GM19238 (cell line): Measurements from ENCODE around the gene PARD6G.
"Not testable (repeated sequence)": the region's sequence is repeated elsewhere in the genome, so short reads cannot be mapped to it uniquely, and the experiment has no call there.

Experiments
- DNase-seq: peaks from one replicate; pipeline ENCODE4 v3.0.0; 2011; ENCODE audit warnings: low spot score; ENCODE audit not compliant: insufficient read length

Gene PARD6G

GRCh38 chr18:80247393-80247841 lies at the start of gene PARD6G:
Gene PARD6G (minus strand): TSS chr18:80247514. CDS start chr18:80247348, 166 bp downstream.
- peak; percentile 92 for DNase-seq

DNA sequence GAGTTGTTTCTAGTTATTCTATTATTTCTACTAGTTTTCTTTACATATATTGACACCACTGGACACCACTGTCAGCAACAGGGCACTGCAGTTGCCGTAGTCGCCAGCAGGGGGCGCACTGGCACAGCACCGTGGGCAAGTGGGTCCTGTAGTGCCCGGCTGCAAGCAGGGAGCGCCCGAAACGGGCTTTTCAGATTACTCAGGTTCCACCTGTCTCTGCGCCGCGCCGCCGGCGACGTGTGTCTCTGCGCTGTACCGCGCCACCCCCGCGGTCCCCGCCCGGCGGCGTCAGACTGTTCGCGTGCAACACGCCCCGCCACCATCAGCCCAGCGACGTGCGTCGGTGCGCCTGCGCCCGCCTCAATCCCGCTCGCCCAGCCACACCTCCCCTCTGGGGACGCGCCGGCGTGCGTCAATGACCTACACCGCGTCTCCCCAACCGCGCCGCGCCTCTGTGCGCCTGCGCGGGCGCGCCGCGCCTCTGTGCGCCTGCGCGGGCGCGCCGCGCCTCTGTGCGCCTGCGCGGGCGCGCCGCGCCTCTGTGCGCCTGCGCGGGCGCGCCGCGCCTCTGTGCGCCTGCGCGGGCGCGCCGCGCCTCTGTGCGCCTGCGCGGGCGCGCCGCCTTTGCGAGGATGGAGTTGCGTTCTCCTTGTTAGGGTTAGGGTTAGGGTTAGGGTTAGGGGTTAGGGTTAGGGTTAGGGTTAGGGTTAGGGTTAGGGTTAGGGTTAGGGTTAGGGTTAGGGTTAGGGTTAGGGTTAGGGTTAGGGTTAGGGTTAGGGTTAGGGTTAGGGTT lies 15.1 kb upstream of the PARD6G start:
- DNase-seq: not testable (repeated sequence)

GRCh38 chr18:80259610-80260009 lies 12.3 kb upstream of the PARD6G start:
- DNase-seq: no peak

GRCh38 chr18:80258640-80259039 lies 11.3 kb upstream of the PARD6G start:
- DNase-seq: no peak

DNA sequence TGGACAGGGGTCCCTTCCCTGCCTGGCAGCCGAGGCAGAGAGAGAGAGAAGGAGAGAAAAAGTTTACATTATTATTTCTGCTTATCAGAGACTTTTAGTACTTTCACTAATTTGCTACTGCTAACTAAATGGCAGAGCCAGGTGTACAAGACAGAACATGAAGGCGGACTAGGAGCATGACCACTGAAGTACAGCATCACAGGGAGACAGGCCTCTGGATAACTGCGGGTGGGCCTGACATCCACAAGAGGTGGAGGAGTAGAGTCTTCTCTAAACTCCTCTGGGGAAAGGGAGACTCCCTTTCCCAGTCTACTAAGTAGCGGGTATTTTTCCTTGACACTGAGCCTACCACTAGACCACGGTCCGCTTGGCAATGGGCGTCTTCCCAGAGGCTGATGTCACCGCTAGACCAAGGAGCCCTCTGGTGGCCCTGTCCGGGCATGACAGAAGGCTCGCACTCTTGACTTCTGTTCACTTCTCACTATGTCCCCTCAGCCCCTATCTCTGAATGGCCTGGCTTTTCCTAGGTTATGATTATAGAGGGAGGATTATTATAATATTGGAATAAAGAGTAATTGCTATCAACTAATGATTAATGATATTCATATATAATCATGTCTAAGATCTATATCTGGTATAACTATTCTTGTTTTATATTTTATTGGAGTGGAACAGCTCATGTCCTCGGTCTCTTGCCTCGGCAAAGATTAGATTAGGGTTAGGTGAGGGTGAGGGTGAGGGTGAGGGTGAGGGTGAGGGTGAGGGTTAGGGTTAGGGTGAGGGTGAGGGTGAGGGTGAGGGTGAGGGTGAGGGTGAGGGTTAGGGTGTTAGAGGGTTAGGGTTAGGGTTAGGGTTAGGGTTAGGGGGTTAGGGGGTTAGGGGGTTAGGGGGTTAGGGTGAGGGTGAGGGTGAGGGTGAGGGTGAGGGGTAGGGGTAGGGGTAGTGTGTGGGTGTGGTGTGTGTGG lies 10.5 kb upstream of the PARD6G start:
- not testable (repeated sequence) for DNase-seq

DNA sequence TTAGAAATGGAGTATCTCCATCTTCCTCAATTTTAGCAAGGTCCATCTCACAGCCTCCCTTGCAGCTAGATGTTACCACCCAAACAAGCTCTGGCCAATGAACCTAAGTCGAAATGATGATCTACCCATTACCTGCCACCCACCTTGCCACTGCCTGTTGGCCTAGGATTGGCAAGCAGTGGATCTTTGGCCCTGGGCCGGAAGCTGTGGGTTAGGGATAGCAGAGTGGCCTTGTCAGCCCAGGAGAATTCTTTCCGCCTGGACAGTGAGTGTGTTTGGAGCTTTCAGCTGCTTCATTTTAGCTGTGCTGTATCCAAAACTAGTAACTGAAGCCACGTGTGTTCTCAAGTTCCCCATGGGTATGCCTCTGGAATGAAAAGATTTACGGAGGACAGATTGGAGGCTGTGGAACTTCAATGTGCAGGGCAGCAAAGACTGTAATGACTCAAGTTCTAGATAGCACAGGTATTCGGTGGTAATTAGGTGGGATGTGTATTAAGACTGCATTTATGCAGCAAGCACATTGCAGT lies 7.7 kb upstream of the PARD6G start:
- no peak for DNase-seq

DNA sequence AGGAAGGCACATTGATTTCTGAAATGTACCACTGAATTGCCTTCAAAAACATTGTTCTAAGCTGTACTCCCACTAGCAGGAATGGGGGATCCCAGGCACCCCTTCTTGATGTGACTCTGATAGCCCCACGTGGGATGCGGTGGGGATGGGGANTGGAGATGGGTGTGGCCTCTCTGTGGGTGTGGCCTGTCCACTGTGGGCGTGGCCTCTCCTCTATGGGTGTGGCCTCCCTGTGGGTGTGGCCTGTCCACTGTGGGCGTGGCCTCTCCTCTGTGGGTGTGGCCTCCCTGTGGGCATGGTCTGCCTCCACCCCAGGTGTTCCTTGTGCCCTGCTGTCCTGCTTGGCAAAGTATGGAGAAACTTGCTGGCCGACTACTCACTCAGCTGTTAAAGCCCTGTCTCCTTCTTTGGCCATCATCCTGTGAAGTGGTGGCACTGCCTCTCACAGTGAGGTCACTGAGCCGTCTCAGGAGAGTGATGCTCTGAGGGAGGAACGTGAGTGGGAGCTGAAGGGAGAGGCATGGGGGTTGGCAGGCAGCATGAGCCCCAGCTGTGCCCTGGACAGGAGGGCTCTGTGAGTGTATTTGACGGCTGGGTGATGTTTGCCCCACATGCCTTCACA lies 6.7 kb upstream of the PARD6G start:
- no peak for DNase-seq

- no peak for DNase-seq
These were observed 5.9 kb upstream of the PARD6G start for GRCh38 chr18:80253236-80253635.

- no peak for DNase-seq
These were observed 4.8 kb upstream of the PARD6G start for GRCh38 chr18:80252136-80252535.

DNA sequence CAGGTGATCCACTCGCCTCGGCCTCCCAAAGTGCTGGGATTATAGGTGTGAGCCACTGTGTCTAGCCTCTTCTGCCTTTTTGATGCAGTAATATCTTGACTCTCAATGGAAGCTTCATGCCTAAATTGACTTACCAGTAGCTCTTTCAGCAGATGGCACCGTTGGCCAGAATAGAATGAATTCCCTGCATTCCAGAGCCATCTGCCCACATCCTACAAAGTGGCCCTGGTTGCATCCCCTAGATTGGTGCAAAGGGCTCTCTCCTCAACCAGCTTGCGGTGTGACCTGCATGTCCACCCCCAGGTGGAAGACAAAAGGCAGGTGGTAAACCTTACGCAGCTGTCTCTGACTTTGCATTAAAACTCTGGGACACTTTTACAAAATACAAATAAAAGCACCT lies 4.4 kb upstream of the PARD6G start:
- no peak for DNase-seq

DNA sequence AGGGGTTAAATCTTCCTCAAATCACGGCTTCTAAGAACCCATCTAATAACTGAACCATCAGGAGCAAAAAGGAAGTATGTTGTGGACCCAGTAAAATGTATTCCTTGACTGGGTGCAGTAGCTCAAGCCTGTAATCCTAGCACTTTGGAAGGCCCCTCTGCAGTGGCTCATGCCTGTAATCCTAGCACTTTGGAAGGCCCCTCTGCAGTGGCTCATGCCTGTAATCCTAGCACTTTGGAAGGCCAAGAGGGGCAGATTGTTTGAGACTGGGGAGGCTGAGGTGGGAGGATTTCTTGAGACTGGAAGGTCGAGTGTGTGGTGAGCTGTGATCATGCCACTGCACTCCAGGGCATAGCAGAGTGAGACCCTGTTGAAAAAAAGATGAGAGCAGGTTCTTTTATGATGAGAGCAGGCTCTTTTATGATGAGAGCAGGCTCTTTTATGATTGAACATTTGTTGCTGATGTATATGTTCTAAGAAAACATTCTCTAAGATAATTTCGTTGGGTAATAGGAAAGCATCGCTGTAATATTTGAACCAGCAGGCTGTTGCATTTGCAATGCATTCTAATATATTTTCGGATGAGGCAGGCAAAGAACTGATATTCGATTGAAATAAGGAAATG lies 3.5 kb upstream of the PARD6G start:
- DNase-seq: no peak

GRCh38 chr18:80249217-80250093 lies 2.1 kb upstream of the PARD6G start:
- no peak for DNase-seq

GRCh38 chr18:80246445-80247392 lies 595 bp downstream of the PARD6G start:
- DNase-seq: peak; percentile 62

GRCh38 chr18:80245781-80246444 lies 1.4 kb downstream of the PARD6G start:
- DNase-seq: no peak

DNA sequence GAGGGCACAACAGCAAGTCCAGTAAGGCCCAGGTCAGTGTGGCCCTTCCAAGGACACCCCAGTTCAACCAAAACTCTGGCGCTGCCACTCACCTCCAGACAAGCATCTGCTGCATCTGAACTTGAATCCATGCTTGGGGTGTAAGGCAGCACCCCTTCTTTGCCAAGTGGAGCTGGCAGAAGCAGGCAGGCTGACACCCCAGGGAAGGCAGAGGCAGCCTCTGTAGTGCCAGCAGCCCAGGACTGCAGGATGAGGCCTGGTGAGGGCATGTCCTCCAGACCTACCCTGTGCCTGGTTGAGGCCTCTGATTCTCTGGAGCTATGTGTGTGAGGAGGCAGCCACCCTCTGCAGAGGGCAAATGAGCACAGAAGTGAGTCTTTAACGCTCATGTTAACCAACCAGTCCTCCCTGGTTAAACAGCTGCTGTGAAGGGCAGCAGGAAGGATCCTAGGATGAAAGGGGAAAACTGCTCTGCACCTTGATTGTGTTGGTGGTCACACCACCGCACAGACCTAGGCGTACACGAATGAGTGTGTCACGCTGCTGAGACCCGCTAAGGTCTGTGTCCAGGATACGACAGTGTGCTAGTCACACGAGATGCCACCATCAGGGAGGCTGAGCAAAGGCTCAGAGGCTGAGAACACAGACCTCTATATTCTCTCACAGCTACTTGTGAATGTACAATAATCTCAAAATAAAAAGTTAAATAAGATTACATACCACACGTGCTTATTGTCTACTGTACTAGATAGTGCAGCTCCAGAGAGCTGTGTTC lies 2.2 kb downstream of the PARD6G start:
- no peak for DNase-seq

DNA sequence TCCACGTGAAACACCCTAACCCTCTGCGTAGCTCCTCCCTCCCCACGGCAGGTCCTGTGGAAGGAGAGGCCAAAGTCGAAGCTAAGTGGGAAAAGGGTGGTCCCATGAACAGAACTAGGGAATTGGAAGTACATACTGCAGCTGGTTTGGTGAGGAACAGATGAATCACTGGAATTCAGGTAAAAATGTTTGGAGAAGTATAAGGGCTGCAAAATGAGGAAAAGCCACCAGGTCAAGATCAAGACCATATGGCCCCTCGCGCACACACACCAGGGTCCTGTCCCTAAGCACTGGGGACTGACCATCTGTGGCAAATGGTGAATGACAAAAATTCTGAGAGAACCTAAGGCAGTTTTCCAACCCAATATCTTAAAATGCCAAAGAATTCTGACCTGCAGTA lies 3.1 kb downstream of the PARD6G start:
- no peak for DNase-seq

GRCh38 chr18:80243204-80243603 lies 4.1 kb downstream of the PARD6G start:
- no peak for DNase-seq
